ENCODE measurements around the gene GRK6. TPM values are rescaled to one million over a fixed set of nuclear protein-coding genes. Genes with fewer than 3 reads are reported as not detected.
A peak's percentile ranks its signal among the peaks of the same experiment; 100 is the strongest.

Gene GRK6
- total RNA-seq, 1 experiment from 2014 or later: 75.2 TPM

DNA sequence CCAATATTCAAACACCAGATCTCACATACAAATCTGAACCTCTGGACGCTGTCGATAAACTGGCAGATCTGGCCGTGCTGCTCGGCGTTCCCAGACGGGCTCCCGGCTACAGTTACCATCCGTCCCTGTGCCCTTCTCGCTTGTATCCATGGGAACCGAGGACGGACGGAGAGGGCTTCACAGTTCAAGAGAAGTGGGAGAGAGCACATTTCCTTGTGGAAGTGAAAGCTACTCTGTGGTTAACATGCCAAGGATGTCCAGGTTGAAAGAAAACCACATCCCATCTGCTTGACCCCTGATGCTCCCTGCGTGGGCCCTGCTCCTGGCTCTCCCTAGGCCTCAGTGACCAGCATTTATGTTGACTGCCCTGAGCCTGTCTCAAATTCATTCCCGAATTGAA is 53.3 kb downstream of the GRK6 start:
- Mint-ChIP-seq H3K27me3 (ENCODE audit: low read depth) (no peaks in the 10 kb centered on the region; the same call in none of the 2 replicates), H3K4me3 (peak overlapping the region in 1 of 2 experiments; percentile 36; a peak in 1 of 5 replicates), H3K36me3 (ENCODE audit: insufficient read depth in 1 of 3, low read depth in 3 of 3) (peaks cover 17 to 47% (median 42%) of the 10 kb centered on the region in 3 experiments), H3K9me3 (no peaks in the 10 kb centered on the region), H3K4me1 (peaks cover 17 to 25% of the 10 kb centered on the region in 2 experiments), H3K27ac (peak overlapping the region in 1 of 3 experiments; percentile 95; a peak in 3 of 7 replicates)
- Histone ChIP-seq H3K4ac (ENCODE audit: low read depth, low read length) (no peak overlapping the region), H3K18ac (ENCODE audit: insufficient read length, low read depth, low read length) (no peak overlapping the region), H3K4me2 (ENCODE audit: insufficient read depth, insufficient read length, low read length) (no peak overlapping the region), H2BK15ac (ENCODE audit: low read depth, low read length) (no peak overlapping the region), H3T11ph (ENCODE audit: low read length) (no peak overlapping the region), H3K4me1 (ENCODE audit: insufficient read depth, low read length) (peaks cover 4% of the 10 kb centered on the region; the same call in 1 of the 2 replicates), H2BK5ac (ENCODE audit: insufficient read length, low read length) (no peak overlapping the region), H3K27ac (ENCODE audit: insufficient read length, low read depth, low read length) (no peak overlapping the region), H4K91ac (ENCODE audit: insufficient read length, low read depth, low read length) (no peak overlapping the region), H2BK120ac (ENCODE audit: low read depth, low read length, poor library complexity, severe bottlenecking) (no peak overlapping the region), H4K8ac (replicated peaks; ENCODE audit: insufficient read length, low read depth, low read length) (no peak overlapping the region), H3K79me1 (ENCODE audit: insufficient read depth, low read depth, low read length, poor library complexity, severe bottlenecking) (no peaks in the 10 kb centered on the region), H3K9ac (ENCODE audit: extremely low read depth, insufficient read length, low read length) (no peak overlapping the region), H3K27me3 (ENCODE audit: insufficient read depth, low read length) (no peaks in the 10 kb centered on the region), H4K5ac (ENCODE audit: insufficient read length, low read depth, low read length) (no peak overlapping the region), H3K9me3 (ENCODE audit: control insufficient read depth, low read depth, low read length) (no peaks in the 10 kb centered on the region), H3K79me2 (ENCODE audit: insufficient read depth, low read length) (no peaks in the 10 kb centered on the region), H2BK20ac (ENCODE audit: low read depth, low read length, poor library complexity, severe bottlenecking) (no peak overlapping the region), H2AFZ (ENCODE audit: low read length) (no peak overlapping the region), H3K56ac (ENCODE audit: insufficient read length, low read depth, low read length) (no peak overlapping the region), H2BK12ac (ENCODE audit: insufficient read length, low read depth, low read length) (no peak overlapping the region), H3K23ac (ENCODE audit: insufficient read length, low read depth, low read length) (no peak overlapping the region), H3K14ac (ENCODE audit: insufficient read depth, low read length) (no peak overlapping the region), H3K23me2 (ENCODE audit: insufficient read length, low read depth, low read length, poor library complexity, severe bottlenecking) (no peaks in the 10 kb centered on the region), H2AK5ac (ENCODE audit: insufficient read length, low read length) (no peak overlapping the region), H4K20me1 (ENCODE audit: control insufficient read depth, insufficient read depth, insufficient read length) (no peaks in the 10 kb centered on the region)
- WGBS (ENCODE audit: extremely low coverage, insufficient read length, low lambda C conversion rate): no CpG with 5 or more reads among the region's 14 CpGs
- TF ChIP-seq, protein P1, sequence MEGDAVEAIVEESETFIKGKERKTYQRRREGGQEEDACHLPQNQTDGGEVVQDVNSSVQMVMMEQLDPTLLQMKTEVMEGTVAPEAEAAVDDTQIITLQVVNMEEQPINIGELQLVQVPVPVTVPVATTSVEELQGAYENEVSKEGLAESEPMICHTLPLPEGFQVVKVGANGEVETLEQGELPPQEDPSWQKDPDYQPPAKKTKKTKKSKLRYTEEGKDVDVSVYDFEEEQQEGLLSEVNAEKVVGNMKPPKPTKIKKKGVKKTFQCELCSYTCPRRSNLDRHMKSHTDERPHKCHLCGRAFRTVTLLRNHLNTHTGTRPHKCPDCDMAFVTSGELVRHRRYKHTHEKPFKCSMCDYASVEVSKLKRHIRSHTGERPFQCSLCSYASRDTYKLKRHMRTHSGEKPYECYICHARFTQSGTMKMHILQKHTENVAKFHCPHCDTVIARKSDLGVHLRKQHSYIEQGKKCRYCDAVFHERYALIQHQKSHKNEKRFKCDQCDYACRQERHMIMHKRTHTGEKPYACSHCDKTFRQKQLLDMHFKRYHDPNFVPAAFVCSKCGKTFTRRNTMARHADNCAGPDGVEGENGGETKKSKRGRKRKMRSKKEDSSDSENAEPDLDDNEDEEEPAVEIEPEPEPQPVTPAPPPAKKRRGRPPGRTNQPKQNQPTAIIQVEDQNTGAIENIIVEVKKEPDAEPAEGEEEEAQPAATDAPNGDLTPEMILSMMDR (conservative IDR thresholded peaks at IDR 0.05): no peak
- DNase-seq: no peak
